Liver (tissue), 3 donors: ENCODE data around the gene PARVB.

Experiments
- EGR1 ChIP-seq, 2 donors: IDR thresholded peaks; 2 replicates each; pipeline ENCODE4 v1.6.1; 2016 to 2018; ENCODE audit warnings: antibody characterized with exemption in 2 of 2, low read depth in 2 of 2
- GABPA ChIP-seq, 2 donors: IDR thresholded peaks in 1 of 2; conservative IDR thresholded peaks in 1 of 2; 2 replicates each; pipeline ENCODE4 v1.6.1; 2016; ENCODE audit warnings: antibody characterized with exemption in 2 of 2, mild to moderate bottlenecking in 1 of 2, moderate library complexity in 1 of 2
- HNF4A ChIP-seq, 2 donors: conservative IDR thresholded peaks; 2 replicates each; pipeline ENCODE4 v1.6.1; 2016; ENCODE audit warnings: antibody characterized with exemption in 2 of 2, mild to moderate bottlenecking in 2 of 2
- HNF4G ChIP-seq: IDR thresholded peaks from 2 replicates; pipeline ENCODE4 v1.6.1; 2016; ENCODE audit warnings: antibody characterized with exemption
- RAD21 ChIP-seq, 2 donors: IDR thresholded peaks; 2 replicates each; pipeline ENCODE4 v1.6.1; 2016; ENCODE audit warnings: antibody characterized with exemption in 2 of 2, mild to moderate bottlenecking in 2 of 2
- RXRA ChIP-seq, 2 donors: IDR thresholded peaks; 2 replicates each; pipeline ENCODE4 v1.6.1; 2017 to 2018; ENCODE audit warnings: antibody characterized with exemption in 2 of 2, mild to moderate bottlenecking in 1 of 2
- SP1 ChIP-seq: IDR thresholded peaks from 2 replicates; pipeline ENCODE4 v1.6.1; 2018; ENCODE audit warnings: antibody characterized with exemption, mild to moderate bottlenecking
- TAF1 ChIP-seq: conservative IDR thresholded peaks from 2 replicates; pipeline ENCODE4 v1.6.1; 2016; ENCODE audit warnings: antibody characterized with exemption, mild to moderate bottlenecking
- YY1 ChIP-seq: IDR thresholded peaks from 2 replicates; pipeline ENCODE4 v1.6.1; 2016; ENCODE audit warnings: antibody characterized with exemption, mild to moderate bottlenecking
- TF ChIP-seq, protein P1 (sequence below): fragments of 150-350 bp; IDR thresholded peaks from 2 replicates; pipeline ENCODE4 v1.5.1; 2017; ENCODE audit warnings: improper control_type of control experiment, low read depth, low read length; ENCODE audit not compliant: missing input control
- TF ChIP-seq, protein P2 (sequence below): IDR thresholded peaks from 2 replicates; pipeline ENCODE4 v1.6.1; 2016; ENCODE audit warnings: antibody characterized with exemption
- TF ChIP-seq, protein P3 (sequence below): IDR thresholded peaks from 2 replicates; pipeline ENCODE4 v1.6.1; 2016; ENCODE audit warnings: antibody characterized with exemption, mild to moderate bottlenecking
- TF ChIP-seq, protein P4 (sequence below): IDR thresholded peaks from 2 replicates; pipeline ENCODE4 v1.6.1; 2016; ENCODE audit warnings: antibody characterized with exemption
- donor health status: healthy.
- donor health status: healthy.

DNA sequence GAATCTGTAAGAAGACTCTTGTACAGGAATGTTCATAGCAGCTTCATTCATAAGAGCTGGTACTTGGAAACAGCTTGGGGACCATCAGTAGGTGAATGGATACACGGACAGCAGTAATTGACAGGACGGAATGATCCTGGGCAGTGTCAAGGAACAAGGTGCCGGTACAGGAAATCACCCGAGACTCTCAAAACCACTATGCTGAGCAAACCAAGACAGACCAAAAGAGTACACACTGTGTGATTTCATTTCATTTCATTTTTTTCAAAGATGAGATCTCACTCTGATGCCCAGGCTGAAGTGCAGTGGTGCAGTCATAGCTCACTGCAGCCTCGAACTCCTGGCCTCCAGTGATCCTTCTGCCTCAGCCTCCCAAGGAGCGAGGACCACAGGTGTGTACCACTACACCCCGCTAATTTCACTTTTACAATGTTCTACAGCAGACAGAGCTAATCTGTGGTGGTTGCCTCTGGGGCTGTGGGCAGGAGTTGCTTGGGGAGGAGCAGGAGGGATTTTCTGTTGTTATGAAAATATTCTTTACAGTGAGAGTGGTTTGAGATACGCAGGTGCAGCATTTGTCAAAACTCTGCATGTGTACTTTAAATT lies 15.6 kb downstream of the PARVB start:
- TF ChIP-seq TAF1 (no peak), RAD21 (IDR thresholded peaks at IDR 0.05) (no peak), GABPA (IDR thresholded peaks at IDR 0.05 in 1 of 2, conservative IDR thresholded peaks at IDR 0.05 in 1 of 2) (no peak), SP1 (no peak), YY1 (no peak), HNF4G (no peak), HNF4A (conservative IDR thresholded peaks at IDR 0.05) (no peak), EGR1 (IDR thresholded peaks at IDR 0.05; ENCODE audit: low read depth in 2 of 2) (no peak), RXRA (IDR thresholded peaks at IDR 0.05) (no peak)
- TF ChIP-seq, protein P1, sequence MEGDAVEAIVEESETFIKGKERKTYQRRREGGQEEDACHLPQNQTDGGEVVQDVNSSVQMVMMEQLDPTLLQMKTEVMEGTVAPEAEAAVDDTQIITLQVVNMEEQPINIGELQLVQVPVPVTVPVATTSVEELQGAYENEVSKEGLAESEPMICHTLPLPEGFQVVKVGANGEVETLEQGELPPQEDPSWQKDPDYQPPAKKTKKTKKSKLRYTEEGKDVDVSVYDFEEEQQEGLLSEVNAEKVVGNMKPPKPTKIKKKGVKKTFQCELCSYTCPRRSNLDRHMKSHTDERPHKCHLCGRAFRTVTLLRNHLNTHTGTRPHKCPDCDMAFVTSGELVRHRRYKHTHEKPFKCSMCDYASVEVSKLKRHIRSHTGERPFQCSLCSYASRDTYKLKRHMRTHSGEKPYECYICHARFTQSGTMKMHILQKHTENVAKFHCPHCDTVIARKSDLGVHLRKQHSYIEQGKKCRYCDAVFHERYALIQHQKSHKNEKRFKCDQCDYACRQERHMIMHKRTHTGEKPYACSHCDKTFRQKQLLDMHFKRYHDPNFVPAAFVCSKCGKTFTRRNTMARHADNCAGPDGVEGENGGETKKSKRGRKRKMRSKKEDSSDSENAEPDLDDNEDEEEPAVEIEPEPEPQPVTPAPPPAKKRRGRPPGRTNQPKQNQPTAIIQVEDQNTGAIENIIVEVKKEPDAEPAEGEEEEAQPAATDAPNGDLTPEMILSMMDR = no peak
- TF ChIP-seq, protein P2, sequence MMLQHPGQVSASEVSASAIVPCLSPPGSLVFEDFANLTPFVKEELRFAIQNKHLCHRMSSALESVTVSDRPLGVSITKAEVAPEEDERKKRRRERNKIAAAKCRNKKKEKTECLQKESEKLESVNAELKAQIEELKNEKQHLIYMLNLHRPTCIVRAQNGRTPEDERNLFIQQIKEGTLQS = no peak
- TF ChIP-seq, protein P3, sequence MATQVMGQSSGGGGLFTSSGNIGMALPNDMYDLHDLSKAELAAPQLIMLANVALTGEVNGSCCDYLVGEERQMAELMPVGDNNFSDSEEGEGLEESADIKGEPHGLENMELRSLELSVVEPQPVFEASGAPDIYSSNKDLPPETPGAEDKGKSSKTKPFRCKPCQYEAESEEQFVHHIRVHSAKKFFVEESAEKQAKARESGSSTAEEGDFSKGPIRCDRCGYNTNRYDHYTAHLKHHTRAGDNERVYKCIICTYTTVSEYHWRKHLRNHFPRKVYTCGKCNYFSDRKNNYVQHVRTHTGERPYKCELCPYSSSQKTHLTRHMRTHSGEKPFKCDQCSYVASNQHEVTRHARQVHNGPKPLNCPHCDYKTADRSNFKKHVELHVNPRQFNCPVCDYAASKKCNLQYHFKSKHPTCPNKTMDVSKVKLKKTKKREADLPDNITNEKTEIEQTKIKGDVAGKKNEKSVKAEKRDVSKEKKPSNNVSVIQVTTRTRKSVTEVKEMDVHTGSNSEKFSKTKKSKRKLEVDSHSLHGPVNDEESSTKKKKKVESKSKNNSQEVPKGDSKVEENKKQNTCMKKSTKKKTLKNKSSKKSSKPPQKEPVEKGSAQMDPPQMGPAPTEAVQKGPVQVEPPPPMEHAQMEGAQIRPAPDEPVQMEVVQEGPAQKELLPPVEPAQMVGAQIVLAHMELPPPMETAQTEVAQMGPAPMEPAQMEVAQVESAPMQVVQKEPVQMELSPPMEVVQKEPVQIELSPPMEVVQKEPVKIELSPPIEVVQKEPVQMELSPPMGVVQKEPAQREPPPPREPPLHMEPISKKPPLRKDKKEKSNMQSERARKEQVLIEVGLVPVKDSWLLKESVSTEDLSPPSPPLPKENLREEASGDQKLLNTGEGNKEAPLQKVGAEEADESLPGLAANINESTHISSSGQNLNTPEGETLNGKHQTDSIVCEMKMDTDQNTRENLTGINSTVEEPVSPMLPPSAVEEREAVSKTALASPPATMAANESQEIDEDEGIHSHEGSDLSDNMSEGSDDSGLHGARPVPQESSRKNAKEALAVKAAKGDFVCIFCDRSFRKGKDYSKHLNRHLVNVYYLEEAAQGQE = no peak
- TF ChIP-seq, protein P4, sequence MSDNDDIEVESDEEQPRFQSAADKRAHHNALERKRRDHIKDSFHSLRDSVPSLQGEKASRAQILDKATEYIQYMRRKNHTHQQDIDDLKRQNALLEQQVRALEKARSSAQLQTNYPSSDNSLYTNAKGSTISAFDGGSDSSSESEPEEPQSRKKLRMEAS = no peak
